Stomach (tissue), 9 donors: ENCODE measurements around the gene WNK2. TPM values are rescaled to one million over a fixed set of nuclear protein-coding genes. Genes with fewer than 3 reads are reported as not detected.
"Not testable (repeated sequence)": the region's sequence is repeated elsewhere in the genome, so short reads cannot be mapped to it uniquely, and the experiment has no call there.

ENCODE experiments used
- DNase-seq, 2 donors: peaks; one replicate each; pipeline versions ENCODE4 v3.0.0 to v3.0.0-alpha.2; 2013 to 2019
- H3K27ac ChIP-seq, 5 donors: fragments of 200-600 bp in 4 of 5; sonication (generic) in 4 of 5; one replicate each; pipeline ENCODE4 v1.5.1; 2013 to 2019; ENCODE audit warnings: mild to moderate bottlenecking in 1 of 5, moderate library complexity in 1 of 5
- H3K27me3 ChIP-seq, 3 donors: fragments of 200-600 bp; sonication (generic); one replicate each; pipeline ENCODE4 v1.5.1; 2017 to 2019; ENCODE audit warnings: mixed run types in 1 of 3
- H3K36me3 ChIP-seq, 4 donors: fragments of 200-600 bp; sonication (generic); 1 replicate in 3 of 4; 2 replicates in 1 of 4; pipeline ENCODE4 v1.5.1; 2016 to 2019
- H3K4me1 ChIP-seq, 4 donors: fragments of 200-600 bp; sonication (generic); one replicate each; pipeline ENCODE4 v1.5.1; 2016 to 2019
- H3K4me3 ChIP-seq, 4 donors: fragments of 200-600 bp; sonication (generic) in 3 of 4; one replicate each; pipeline ENCODE4 v1.5.1; 2016 to 2019; ENCODE audit warnings: mild to moderate bottlenecking in 1 of 4
- H3K9me3 ChIP-seq, 4 donors: fragments of 200-600 bp; sonication (generic); one replicate each; pipeline ENCODE4 v1.5.1; 2016 to 2019
- EP300 ChIP-seq: sonication (generic); formaldehyde crosslinking; IDR thresholded peaks from one replicate; pipeline ENCODE4 v1.6.1; 2017; ENCODE audit warnings: antibody characterized with exemption
- POLR2A ChIP-seq, 4 donors: fragments of 450-650 bp; IDR thresholded peaks; one replicate each; pipeline ENCODE4 v1.6.1; 2016; ENCODE audit warnings: antibody characterized with exemption in 4 of 4, control low read depth in 2 of 4, mild to moderate bottlenecking in 1 of 4, moderate library complexity in 1 of 4
- POLR2AphosphoS5 ChIP-seq, 3 donors: sonication (generic); formaldehyde crosslinking; IDR thresholded peaks; one replicate each; pipeline ENCODE4 v1.6.1; 2016; ENCODE audit warnings: antibody characterized with exemption in 3 of 3
- WGBS, 5 donors: extraction: QIAGEN DNeasy Blood & Tissue Kit in 3 of 5; methylation state at CpG; one replicate each; pipeline versions ENCODE4 v1.1.5 to v1.1.7; 2013 to 2018; 5-methylcytosine and 5-hydroxymethylcytosine counted together
- intact Hi-C: fragments of 100-400 bp; cut with DNase I; formaldehyde crosslinking; loops from one replicate; pipeline ENCODE4 v1.15.1; 2023; ENCODE audit warnings: low total_unique reads
- polyA plus RNA-seq, 3 donors: library from polyadenylated mRNA; stranded (reverse); fragments of 200-250 nt; gene quantifications; one replicate each; pipeline ENCODE4 v1.2.3, GENCODE V29; 2013
- total RNA-seq, 5 donors: library from RNA; depleted of rRNA; stranded (reverse); fragments of >200 nt; gene quantifications; one replicate each; pipeline versions ENCODE4 v1.1.0 to v1.2.3, GENCODE V29; 2014 to 2016
- TF ChIP-seq, protein P1 (sequence below), 7 experiments: fragments of 450-650 bp in 4 of 7; fragments of 200-600 bp in 3 of 7; sonication (generic) in 3 of 7; IDR thresholded peaks; one replicate each; pipeline ENCODE4 v1.5.1; 2016 to 2019; ENCODE audit warnings: antibody characterized with exemption in 7 of 7, control low read depth in 2 of 7, mild to moderate bottlenecking in 1 of 7
- donor health status: healthy with polysubstance abuse.
- donor health status: Bipolar disorder and iron deficiency.
- donor health status: healthy.

WNK2 gene
- total and polyA plus RNA-seq, 8 donors: 1.2 to 700 (median 15.9) TPM

GRCh38 chr9:93250185-93250584 is 66.2 kb downstream of the WNK2 start:
- 87 to 96% (median 91%) methylated on average over 4 of the region's 4 CpGs for WGBS, 5 donors
- no peak for DNase-seq
- H3K36me3 ChIP-seq: peaks cover 0 to 32% (median 3%) of the 10 kb centered on the region in 4 donors
- no peaks in the 10 kb centered on the region for H3K27me3 ChIP-seq
- H3K9me3 ChIP-seq: no peaks in the 10 kb centered on the region
- intact Hi-C loops: no loop called here
- H3K4me3 ChIP-seq: no peak overlapping the region
- H3K27ac ChIP-seq: no peak overlapping the region
- TF ChIP-seq POLR2A (IDR thresholded peaks at IDR 0.05) (no peak), EP300 (no peak), POLR2AphosphoS5 (IDR thresholded peaks at IDR 0.05) (no peak)
- TF ChIP-seq, protein P1, sequence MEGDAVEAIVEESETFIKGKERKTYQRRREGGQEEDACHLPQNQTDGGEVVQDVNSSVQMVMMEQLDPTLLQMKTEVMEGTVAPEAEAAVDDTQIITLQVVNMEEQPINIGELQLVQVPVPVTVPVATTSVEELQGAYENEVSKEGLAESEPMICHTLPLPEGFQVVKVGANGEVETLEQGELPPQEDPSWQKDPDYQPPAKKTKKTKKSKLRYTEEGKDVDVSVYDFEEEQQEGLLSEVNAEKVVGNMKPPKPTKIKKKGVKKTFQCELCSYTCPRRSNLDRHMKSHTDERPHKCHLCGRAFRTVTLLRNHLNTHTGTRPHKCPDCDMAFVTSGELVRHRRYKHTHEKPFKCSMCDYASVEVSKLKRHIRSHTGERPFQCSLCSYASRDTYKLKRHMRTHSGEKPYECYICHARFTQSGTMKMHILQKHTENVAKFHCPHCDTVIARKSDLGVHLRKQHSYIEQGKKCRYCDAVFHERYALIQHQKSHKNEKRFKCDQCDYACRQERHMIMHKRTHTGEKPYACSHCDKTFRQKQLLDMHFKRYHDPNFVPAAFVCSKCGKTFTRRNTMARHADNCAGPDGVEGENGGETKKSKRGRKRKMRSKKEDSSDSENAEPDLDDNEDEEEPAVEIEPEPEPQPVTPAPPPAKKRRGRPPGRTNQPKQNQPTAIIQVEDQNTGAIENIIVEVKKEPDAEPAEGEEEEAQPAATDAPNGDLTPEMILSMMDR (IDR thresholded peaks at IDR 0.05): no peak
- H3K4me1 ChIP-seq: peaks cover 0 to 13% (median 6%) of the 10 kb centered on the region in 4 donors

GRCh38 chr9:93251309-93251708 is 67.4 kb downstream of the WNK2 start:
- H3K9me3 ChIP-seq, intact Hi-C loops, H3K4me3 ChIP-seq, H3K27ac ChIP-seq, H3K4me1 ChIP-seq, H3K27me3 ChIP-seq, DNase-seq: not testable (repeated sequence)
- 93 to 96% (median 95%) methylated on average over 8 of the region's 8 CpGs for WGBS, 5 donors
- H3K36me3 ChIP-seq: peaks cover 0 to 39% (median 3%) of the 10 kb centered on the region in 4 donors

DNA sequence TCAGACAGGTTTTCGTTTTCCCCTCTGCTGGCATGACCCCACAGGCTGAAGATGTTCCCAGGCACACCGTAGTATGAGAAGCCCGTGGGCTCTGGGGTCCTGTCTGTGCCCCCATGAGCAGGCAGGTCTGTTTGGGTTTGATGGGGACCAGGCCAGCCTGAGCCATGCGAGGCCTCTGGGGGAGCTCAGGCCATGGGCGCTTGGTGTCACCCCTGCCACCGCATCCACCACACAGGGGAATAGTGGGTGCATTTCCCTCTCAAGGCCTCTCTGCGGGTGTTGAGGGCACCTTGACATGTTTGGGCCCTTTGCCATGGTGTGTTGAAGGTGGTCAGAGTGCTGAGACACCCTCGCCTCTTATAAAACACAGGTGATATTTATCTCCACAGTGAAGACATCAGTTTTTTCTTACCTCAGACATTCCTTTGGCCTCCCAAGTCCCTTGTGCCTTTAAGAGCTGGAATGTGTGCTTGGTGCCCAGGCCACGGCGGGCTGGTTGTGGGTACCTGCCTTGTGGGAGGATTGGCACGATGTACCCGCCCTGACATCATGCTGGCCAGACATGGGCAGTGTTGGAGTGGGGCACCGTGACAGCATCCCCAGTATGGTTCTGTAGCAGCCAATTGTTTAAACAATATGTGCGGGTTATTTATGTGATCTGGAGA is 68.3 kb downstream of the WNK2 start:
- peaks cover 0 to 7% (median 3%) of the 10 kb centered on the region in 4 donors for H3K4me1 ChIP-seq
- intact Hi-C loops: no loop called here
- TF ChIP-seq EP300 (no peak), POLR2A (IDR thresholded peaks at IDR 0.05) (no peak), POLR2AphosphoS5 (IDR thresholded peaks at IDR 0.05) (no peak)
- TF ChIP-seq, protein P1 (IDR thresholded peaks at IDR 0.05): no peak
- DNase-seq: no peak
- no peak overlapping the region for H3K4me3 ChIP-seq
- no peaks in the 10 kb centered on the region for H3K9me3 ChIP-seq
- H3K27me3 ChIP-seq: no peaks in the 10 kb centered on the region
- peaks cover 0 to 46% (median 5%) of the 10 kb centered on the region in 4 donors for H3K36me3 ChIP-seq
- 85 to 90% (median 87%) methylated on average over 14 of the region's 14 CpGs for WGBS, 5 donors
- no peak overlapping the region for H3K27ac ChIP-seq

DNA sequence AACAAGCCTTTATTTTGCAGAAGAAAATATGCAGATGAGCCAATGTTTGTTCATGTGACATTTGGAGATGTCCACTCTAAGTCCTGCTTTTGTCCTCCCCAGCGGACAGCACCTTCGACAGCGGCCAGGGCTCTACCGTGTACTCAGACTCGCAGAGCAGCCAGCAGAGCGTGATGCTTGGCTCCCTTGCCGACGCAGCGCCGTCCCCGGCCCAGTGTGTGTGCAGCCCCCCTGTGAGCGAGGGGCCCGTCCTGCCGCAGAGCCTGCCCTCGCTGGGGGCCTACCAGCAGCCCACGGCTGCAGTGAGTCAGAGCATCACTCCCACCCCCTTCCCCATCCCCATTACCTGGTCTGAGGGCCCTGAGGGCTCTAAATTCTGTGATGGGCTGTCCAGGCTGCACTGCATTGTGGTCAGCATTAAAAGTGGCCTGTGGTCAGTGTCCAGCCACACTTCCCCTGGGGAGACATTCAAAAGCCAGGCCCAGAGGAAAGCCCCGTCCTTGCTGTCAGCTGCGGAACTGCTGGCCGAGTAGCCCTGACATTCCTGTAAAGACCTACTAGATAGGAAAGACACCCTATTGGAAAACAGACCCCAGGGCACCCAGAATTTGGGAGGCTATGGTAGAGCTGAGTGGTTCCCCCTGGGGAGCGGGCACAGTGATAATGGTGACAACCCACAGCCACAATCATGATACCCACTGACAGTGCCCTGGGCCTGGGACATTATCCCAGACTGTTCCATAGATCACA is 69.0 kb downstream of the WNK2 start:
- no peak overlapping the region for H3K27ac ChIP-seq
- peaks cover 0 to 42% (median 5%) of the 10 kb centered on the region in 4 donors for H3K36me3 ChIP-seq
- H3K27me3 ChIP-seq: no peaks in the 10 kb centered on the region
- intact Hi-C loops: no loop called here
- H3K9me3 ChIP-seq: no peaks in the 10 kb centered on the region
- WGBS, 5 donors: 81 to 88% (median 86%) methylated on average over 16 to 20 of the region's 20 CpGs
- no peak for TF ChIP-seq EP300
- no peak for TF ChIP-seq POLR2AphosphoS5 (IDR thresholded peaks at IDR 0.05)
- TF ChIP-seq, protein P1 (IDR thresholded peaks at IDR 0.05): no peak
- TF ChIP-seq POLR2A (IDR thresholded peaks at IDR 0.05): no peak
- DNase-seq: no peak
- H3K4me1 ChIP-seq: peaks cover 0 to 7% (median 3%) of the 10 kb centered on the region in 4 donors
- no peak overlapping the region for H3K4me3 ChIP-seq

GRCh38 chr9:93253633-93254032 is 69.7 kb downstream of the WNK2 start:
- no peak for DNase-seq

More at GRCh38 chr9:93253633-93254032, 69.7 kb downstream of the WNK2 start:
- H3K4me1 ChIP-seq: peaks cover 0 to 1% (median under 1%) of the 10 kb centered on the region in 4 donors
- peaks cover 0 to 41% (median 5%) of the 10 kb centered on the region in 4 donors for H3K36me3 ChIP-seq
- intact Hi-C loops: no loop called here
- WGBS, 5 donors: 89 to 95% (median 93%) methylated on average over 10 of the region's 10 CpGs
- no peaks in the 10 kb centered on the region for H3K27me3 ChIP-seq
- no peak overlapping the region for H3K4me3 ChIP-seq
- no peaks in the 10 kb centered on the region for H3K9me3 ChIP-seq
- no peak overlapping the region for H3K27ac ChIP-seq
- TF ChIP-seq POLR2A (IDR thresholded peaks at IDR 0.05) (no peak), EP300 (no peak), POLR2AphosphoS5 (IDR thresholded peaks at IDR 0.05) (no peak)
- TF ChIP-seq, protein P1 (IDR thresholded peaks at IDR 0.05): no peak
